GM19239 (cell line): Measurements from ENCODE around the gene VRK1.
"Not testable (repeated sequence)": the region's sequence is repeated elsewhere in the genome, so short reads cannot be mapped to it uniquely, and the experiment has no call there.

ENCODE experiments used
- DNase-seq: peaks from one replicate; pipeline ENCODE4 v3.0.0; 2011; ENCODE audit warnings: low spot score; ENCODE audit not compliant: insufficient read length
- FAIRE-seq: peaks from 2 replicates; lab custom pipeline; 2011; peaks lifted over from hg19 to GRCh38; lab: Jason Lieb, UNC

VRK1 gene

GRCh38 chr14:96796851-96797581 is at the start of gene VRK1:
TSS of gene VRK1 (plus strand) at chr14:96797382. CDS start at chr14:96833472, 36,090 bp downstream.
- FAIRE-seq (peak; percentile 91), DNase-seq (peak; percentile 83)

DNA sequence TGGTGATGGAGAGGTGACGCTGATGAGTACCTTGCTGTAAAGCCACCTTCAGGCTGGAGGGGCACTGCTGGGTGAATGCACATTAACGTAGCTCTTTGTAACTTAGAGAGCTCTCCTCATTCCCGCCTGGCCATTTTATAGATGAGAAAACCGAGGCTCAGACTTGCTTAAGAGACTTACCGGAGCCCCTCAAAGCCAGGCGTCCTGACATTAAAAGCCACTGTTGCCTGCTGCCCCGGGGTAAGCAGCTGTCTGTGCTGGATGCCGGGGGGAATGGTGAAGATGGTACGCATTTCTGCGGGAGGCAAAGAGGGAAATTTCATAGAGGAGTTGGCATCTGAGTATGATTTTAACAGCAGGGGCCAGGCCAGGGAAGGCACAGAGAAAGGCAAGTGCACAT is 49.6 kb upstream of the VRK1 start:
- FAIRE-seq, result no peak

GRCh38 chr14:96748362-96748761 is 48.8 kb upstream of the VRK1 start:
- FAIRE-seq (no peak), DNase-seq (no peak)

More for the DNA sequence above, 49.6 kb upstream of the VRK1 start:
- no peak for DNase-seq

DNA sequence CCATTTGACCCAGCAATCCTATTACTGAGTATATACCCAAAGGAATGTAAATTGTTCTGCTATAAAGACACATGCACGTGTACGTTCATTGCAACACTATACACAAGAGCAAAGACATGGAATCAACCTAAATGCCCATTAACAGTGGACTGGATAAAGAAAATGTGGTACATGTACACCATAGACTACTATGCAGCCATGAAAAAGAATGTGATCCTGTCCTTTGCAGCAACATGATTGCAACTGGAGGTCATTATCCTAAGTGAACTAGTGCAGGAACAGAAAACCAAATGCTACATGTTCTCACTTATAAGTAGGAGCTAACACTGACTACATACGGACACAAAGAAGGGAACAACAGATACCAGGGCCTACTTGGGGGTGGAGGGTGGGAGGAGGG is 45.7 kb upstream of the VRK1 start:
- FAIRE-seq (no peak), DNase-seq (no peak)

- FAIRE-seq (no peak), DNase-seq (no peak)
These were observed 45.1 kb upstream of the VRK1 start for GRCh38 chr14:96752125-96752524.

GRCh38 chr14:96752594-96752993 is 44.6 kb upstream of the VRK1 start:
- DNase-seq, result no peak
- FAIRE-seq, result no peak

DNA sequence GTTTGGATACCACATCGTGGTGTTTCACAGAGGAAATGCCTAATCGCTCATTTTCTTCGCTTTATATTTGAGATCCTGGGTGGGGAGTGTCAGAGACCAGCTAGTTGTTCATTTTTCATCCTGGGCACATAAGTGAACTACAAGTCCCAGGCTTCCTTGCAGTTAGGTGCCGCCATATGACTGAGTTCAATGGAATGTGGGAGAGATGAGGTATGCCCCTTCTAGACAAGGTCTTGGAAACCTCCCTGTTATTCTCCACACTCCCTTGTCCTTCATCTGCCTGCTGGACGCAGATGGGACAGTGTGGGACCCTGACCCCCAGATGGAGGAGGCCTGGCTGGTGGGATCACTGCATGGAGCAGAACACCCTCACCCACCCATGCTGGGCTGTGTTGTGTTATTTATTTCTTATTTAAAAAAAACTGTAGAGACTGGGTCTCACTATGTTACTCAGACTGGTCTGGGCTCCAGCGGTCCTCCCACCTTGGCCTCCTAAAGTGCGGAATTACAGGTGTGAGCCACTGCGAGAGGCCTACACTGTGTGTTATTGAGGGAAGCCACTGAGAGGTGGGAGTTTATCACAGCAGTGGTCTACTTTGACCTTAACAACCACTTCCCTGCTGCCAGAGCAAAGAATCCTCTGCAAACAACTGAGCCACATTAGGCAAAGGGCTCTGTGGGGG is 42.9 kb upstream of the VRK1 start:
- FAIRE-seq (no peak), DNase-seq (no peak)

GRCh38 chr14:96754845-96755184 is 42.4 kb upstream of the VRK1 start:
- FAIRE-seq (no peak), DNase-seq (no peak)

GRCh38 chr14:96756745-96757144 is 40.4 kb upstream of the VRK1 start:
- no peak for FAIRE-seq

GRCh38 chr14:96757456-96757855 is 39.7 kb upstream of the VRK1 start:
- FAIRE-seq, result no peak
- DNase-seq, result no peak

More at GRCh38 chr14:96756745-96757144, 40.4 kb upstream of the VRK1 start:
- no peak for DNase-seq

DNA sequence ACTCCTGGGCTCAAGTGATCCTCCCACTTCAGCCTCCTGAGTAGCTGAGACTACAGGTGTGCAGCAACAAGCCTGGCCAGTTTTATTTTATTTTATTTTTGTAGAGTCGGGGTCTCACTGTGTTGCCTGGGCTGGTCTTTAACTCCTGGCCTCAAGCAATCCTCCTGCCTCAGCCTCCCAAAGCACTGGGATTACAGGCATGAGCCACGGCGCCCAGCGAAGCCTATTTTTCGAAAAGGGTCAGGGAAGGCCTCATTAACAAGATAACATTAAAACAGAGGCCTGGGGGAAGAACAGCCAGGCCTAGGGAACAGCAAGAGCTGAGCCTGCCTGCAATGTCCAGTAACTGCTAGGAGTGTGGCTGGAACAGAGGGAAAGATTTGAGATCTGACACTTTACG is 36.1 kb upstream of the VRK1 start:
- DNase-seq, result no peak
- FAIRE-seq, result no peak

DNA sequence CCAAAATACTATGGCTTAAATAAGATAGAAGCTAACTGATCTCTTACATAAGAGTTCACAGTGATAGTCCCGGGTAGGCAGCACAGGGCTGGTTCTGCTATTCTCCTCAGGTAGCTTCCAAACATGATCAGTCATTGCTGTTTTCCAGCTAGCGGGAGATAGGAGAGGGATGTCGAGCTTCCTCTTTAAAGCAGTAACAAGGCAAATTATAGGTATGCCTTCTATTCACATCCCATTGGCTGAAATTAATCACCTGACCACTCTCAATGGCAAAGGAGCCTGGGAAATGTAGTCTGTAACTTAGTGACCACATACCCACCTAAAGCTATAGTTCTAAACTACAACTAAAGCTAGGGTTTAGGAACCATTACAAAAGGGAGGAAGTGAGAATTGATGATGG is 34.5 kb upstream of the VRK1 start:
- FAIRE-seq, result peak; percentile 57
- DNase-seq, result peak; percentile 46

GRCh38 chr14:96764012-96764411 is 33.2 kb upstream of the VRK1 start:
- DNase-seq (no peak), FAIRE-seq (no peak)

- FAIRE-seq, DNase-seq: not testable (repeated sequence)
These were observed 32.0 kb upstream of the VRK1 start for GRCh38 chr14:96765205-96765604.

DNA sequence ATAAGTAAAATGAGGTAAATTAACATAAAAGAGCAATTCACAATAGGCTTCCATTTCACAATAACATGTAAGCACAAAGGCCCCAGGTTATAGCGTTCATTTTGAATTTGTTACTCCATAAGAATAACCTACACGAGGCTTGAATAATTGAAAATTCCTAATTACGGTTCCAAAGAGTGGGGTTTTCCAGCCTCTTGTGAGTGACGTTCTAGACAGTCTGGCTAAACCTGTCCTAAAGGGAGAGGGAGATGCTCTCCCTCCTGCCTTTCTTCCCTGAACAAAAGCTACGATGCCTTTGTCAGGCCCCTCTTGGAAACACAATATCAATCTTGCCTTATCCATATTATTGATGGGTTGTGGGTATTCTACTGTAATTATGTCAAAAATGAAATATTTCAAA is 24.3 kb upstream of the VRK1 start:
- DNase-seq (no peak), FAIRE-seq (no peak)

DNA sequence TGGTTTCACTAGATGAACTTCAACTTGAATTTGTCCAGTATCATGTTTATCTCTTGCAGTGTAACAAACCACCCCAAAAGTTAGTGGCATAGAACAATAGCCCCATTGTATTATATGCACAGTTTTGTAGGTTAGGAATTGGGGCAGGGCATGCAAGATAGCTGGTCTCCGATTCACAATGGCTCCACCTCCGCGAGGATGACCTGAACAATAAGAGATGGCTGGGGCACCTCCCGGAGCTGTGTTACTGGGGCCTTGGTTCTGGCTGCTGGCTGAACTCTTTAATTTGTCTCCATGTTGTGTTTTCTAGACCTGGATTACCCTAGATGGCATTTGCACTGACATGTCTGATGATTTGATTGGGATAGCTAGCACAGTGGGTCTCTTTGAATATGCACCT is 20.4 kb upstream of the VRK1 start:
- no peak for DNase-seq
- no peak for FAIRE-seq

DNA sequence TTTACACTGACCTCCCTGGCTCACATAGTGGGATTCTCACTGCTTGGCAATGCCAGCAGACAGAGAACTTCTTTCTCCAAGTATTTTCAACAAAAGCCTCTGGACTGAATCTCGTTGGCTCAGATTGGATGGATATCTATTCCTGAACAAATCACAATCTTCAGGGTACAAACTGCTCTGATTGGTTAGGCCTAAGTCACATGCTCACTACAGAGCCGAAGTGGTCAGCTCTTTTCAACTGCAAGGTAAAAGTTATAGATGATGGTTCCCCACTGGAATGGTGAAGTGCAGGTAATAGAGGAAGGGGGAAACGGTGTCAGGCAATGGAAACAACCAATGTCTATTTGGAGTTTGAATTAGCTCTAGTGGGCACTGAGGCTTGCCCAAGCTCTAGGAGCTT is 16.7 kb upstream of the VRK1 start:
- no peak for DNase-seq
- no peak for FAIRE-seq

DNA sequence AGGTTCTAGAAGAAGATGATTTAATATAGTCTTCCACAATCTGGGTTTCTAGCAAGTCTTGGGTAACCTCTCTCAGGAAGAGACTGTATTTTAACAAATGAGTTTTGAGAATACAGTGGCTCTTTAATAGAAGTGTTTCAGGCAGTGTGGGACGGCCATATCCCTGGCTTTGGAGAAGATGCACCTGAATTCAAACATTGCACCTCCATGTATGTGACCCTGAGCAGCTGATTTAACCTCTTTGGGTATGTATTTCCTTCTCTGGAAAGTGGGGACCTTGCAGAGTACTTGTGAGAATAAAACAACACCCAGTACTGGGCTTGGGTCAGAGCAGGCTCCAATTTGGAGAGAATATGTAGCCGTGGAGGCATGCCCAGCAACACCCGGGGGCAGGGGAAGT is 15.8 kb upstream of the VRK1 start:
- no peak for DNase-seq
- no peak for FAIRE-seq

DNA sequence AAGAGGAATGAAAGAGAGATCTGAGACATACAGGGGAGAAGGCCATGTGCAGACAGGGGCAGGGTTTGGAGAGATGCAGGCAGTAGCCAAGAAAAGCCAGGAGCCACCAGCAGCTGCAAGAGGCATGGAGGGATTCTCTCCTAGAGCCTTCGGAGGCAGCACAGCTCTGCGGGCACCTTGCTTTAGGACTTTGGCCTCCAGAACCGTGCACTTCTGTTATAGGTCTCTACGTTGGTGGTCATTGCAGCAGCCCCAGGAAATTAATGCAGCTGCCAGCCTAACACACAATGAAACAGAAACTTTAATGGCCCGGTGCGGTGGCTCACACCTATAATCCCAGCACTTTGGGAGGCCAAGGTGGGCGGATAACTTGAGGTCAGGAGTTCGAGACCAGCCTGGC is 14.7 kb upstream of the VRK1 start:
- FAIRE-seq (no peak), DNase-seq (no peak)

DNA sequence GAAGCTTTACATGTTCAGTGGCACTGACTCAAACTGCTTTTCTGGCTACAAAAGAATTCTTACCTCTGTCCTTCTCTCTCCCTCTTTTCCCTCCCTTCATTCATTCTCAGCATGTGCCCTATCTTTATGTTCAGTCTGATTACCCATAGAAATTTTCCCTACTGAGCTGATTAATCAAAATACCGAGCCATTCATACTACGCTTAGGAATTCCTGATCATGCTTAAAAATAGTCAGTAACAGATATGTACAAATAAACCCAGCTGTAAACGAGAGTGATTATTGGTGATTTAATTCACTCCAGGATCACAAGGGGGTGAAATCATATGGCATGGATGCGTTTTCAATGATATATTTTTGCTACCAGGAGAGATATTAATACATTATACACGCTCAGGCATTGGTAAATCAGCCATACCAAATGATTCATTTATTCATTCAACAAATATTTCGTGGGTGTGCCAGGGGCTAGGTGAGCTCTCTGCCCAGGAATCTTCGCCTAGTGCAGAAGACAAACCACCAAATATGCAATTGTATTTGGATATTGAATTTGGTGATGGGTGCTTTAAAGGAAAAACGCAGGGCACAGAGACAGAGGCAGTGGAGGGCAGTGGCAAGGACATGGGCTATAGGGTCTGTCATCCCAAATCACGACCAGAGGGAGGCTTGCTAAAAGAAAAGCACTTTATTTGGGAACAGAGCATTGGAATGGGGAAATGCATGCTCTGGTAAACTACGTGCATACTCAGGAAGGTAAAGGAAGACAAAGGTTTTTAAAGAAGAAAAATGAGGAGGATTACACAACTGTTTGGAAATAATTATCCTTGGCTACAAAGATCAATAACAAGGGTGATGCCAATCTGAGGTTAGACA is 13.9 kb upstream of the VRK1 start:
- FAIRE-seq (no peak), DNase-seq (no peak)

DNA sequence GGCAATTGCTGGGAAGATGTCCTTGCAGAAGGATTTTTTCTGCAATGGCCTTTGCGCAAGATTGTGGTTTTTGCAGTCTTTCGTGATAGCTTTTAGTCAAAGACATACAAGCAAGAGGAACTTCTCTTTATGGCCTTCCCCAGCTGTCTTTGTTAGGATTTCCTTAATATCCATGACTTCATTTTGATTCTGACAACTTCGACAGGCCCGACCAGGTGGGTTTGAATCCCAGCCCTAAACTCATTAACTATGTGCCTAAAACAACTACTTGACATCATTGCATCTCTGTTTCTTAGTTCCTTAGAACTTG is 13.3 kb upstream of the VRK1 start:
- DNase-seq, result no peak
- FAIRE-seq, result no peak
